ENCODE results near the gene BCDIN3D.

The BCDIN3D gene

DNA sequence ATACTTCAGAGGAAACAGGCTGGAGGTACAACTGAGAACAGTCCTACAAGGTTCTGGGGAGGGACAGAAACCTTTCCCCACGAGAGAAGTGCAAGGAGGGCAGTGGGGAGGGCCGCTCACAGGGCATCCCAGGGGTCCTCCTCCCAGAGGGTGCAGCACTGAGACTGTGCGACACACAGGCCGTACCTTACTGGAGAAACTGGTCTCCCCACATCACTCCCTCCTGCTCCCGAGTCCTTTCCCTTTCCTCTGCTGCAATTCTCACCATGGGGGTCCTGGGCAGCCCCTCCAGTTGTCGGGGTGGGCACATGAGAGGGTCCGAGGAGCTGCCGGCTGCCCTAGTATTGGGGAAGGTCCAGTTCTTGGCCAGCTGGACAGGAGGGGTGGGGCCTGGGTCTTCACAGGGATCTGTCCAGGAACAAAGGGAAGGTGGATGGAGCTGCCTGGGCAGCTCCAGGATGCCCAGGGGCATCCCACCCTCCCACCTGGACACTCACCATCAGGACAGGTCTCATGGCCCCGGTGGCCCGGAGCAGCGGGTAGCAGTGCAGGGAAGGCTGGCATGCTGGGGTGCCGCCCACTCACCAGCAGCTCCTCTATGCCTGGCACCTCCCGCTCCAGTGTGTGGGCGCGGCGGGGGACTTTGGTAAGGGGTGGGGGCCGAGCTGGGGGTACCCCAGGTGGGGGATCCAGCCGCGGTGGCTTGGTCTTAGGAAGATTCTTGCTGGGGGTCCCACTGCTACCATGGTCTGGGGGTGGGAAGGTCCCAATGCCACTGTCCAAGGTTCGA is 50.5 kb downstream of the BCDIN3D start:
- Histone ChIP-seq H3K4me2 (ENCODE audit: low read length) (no peak overlapping the region), H3K4me3 (ENCODE audit: low read length) (no peak overlapping the region), H4K20me1 (ENCODE audit: control insufficient read depth, insufficient read depth, low read depth, low read length) (no peaks in the 10 kb centered on the region), H3K9me3 (ENCODE audit: control insufficient read depth, insufficient read depth, low read length) (no peaks in the 10 kb centered on the region), H3F3A (ENCODE audit: control insufficient read depth, insufficient read depth) (no peaks in the 10 kb centered on the region), H3K27ac (ENCODE audit: low read depth, low read length) (no peak overlapping the region), H3K4me1 (ENCODE audit: control insufficient read depth, low read length) (0 out of 2 replicates have a peak, but pooled peaks cover 5% of the 10 kb centered on the region), H3K9me2 (replicated peaks; ENCODE audit: control insufficient read depth, low read length) (no peaks in the 10 kb centered on the region), H3K27me3 (ENCODE audit: control insufficient read depth, low read length) (no peaks in the 10 kb centered on the region), H3K36me3 (ENCODE audit: control insufficient read depth, low read length) (no peaks in the 10 kb centered on the region), H3K79me2 (ENCODE audit: control insufficient read depth, low read length) (no peaks in the 10 kb centered on the region)
- TF ChIP-seq, protein P1, sequence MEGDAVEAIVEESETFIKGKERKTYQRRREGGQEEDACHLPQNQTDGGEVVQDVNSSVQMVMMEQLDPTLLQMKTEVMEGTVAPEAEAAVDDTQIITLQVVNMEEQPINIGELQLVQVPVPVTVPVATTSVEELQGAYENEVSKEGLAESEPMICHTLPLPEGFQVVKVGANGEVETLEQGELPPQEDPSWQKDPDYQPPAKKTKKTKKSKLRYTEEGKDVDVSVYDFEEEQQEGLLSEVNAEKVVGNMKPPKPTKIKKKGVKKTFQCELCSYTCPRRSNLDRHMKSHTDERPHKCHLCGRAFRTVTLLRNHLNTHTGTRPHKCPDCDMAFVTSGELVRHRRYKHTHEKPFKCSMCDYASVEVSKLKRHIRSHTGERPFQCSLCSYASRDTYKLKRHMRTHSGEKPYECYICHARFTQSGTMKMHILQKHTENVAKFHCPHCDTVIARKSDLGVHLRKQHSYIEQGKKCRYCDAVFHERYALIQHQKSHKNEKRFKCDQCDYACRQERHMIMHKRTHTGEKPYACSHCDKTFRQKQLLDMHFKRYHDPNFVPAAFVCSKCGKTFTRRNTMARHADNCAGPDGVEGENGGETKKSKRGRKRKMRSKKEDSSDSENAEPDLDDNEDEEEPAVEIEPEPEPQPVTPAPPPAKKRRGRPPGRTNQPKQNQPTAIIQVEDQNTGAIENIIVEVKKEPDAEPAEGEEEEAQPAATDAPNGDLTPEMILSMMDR (IDR thresholded peaks at IDR 0.05; ENCODE audit: low read depth, low read length, poor library complexity, severe bottlenecking): no peak
- TF ChIP-seq EZH2phosphoT487 (IDR thresholded peaks at IDR 0.05; ENCODE audit: borderline replicate concordance, low read length): no peak

DNA sequence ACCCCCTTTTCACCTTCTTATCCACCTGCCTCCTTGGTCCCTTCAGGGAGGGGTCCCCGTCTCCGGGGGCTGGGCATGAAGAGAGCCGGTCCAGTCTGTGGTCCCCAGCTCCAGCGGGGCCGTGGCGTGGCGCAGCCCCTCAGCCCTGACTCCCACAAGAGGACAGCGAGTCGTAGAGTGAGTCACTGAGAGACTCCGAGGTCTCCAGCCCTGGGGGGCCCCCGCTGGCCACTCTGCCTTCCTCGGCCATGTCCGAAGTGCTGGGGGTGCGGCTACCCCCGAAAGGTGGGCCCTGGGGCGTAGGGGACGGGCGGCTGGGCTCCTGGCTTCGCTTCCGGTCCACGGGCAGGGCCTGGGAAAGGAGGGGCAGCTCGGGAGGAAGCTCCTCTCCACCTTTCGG is 51.2 kb downstream of the BCDIN3D start:
- Histone ChIP-seq H3K27ac (ENCODE audit: low read depth, low read length) (no peak overlapping the region), H4K20me1 (ENCODE audit: control insufficient read depth, insufficient read depth, low read depth, low read length) (no peaks in the 10 kb centered on the region), H3K27me3 (ENCODE audit: control insufficient read depth, low read length) (no peaks in the 10 kb centered on the region), H3K4me1 (ENCODE audit: control insufficient read depth, low read length) (0 out of 2 replicates have a peak, but pooled peaks cover 5% of the 10 kb centered on the region), H3K9me3 (ENCODE audit: control insufficient read depth, insufficient read depth, low read length) (no peaks in the 10 kb centered on the region), H3K4me3 (ENCODE audit: low read length) (no peak overlapping the region), H3K9me2 (replicated peaks; ENCODE audit: control insufficient read depth, low read length) (no peaks in the 10 kb centered on the region), H3K36me3 (ENCODE audit: control insufficient read depth, low read length) (no peaks in the 10 kb centered on the region), H3K79me2 (ENCODE audit: control insufficient read depth, low read length) (no peaks in the 10 kb centered on the region), H3F3A (ENCODE audit: control insufficient read depth, insufficient read depth) (no peaks in the 10 kb centered on the region), H3K4me2 (ENCODE audit: low read length) (no peak overlapping the region)
- TF ChIP-seq, protein P1 (IDR thresholded peaks at IDR 0.05; ENCODE audit: low read depth, low read length, poor library complexity, severe bottlenecking): no peak
- TF ChIP-seq EZH2phosphoT487 (IDR thresholded peaks at IDR 0.05; ENCODE audit: borderline replicate concordance, low read length): no peak

DNA sequence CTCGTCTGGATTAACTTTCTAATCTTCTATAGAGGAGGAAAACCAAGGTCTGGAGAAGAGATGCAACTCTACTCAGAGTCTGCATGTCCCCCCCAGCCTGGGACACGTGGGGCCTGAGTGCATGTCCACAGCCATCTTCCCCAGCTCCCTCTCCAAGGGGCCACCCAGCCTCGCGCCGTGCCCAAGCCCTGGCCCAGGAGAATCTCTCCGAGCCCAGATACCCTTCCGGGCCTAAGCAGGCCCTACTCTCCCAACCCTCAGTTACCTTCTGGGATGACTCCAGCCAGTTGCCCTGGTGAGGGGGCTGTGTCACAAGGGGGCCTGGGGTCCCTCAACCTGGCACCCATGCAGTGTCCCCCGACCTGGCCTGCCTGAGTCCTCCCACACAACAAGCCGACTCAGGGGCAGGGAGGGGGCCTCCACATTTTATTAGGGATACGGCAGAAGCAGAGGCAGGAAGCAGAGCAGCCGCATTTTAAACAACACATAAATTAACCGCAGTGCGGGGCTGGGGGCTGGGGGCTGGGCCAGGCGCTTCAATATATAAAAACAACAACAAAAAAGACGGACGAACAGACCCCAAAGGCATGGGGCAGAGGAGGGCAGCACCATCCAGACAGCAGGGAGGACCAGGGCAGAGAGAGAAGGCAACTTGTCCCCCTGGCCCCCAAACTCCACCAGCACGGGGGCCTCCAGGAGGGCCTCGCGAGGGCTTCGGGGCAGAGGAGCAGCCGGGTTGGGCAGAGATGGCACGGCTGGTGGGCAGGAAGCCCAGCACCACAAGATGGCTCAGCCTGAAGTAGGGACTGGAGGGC is 52.0 kb downstream of the BCDIN3D start:
- H3K9me2 ChIP-seq (replicated peaks; ENCODE audit: control insufficient read depth, low read length): no peaks in the 10 kb centered on the region
- no peaks in the 10 kb centered on the region for H3K9me3 ChIP-seq (ENCODE audit: control insufficient read depth, insufficient read depth, low read length)
- TF ChIP-seq, protein P1 (IDR thresholded peaks at IDR 0.05; ENCODE audit: low read depth, low read length, poor library complexity, severe bottlenecking): no peak
- TF ChIP-seq EZH2phosphoT487 (IDR thresholded peaks at IDR 0.05; ENCODE audit: borderline replicate concordance, low read length): no peak
- H3K27ac ChIP-seq (ENCODE audit: low read depth, low read length): no peak overlapping the region
- H3K4me1 ChIP-seq (ENCODE audit: control insufficient read depth, low read length): 0 out of 2 replicates have a peak, but pooled peaks cover 5% of the 10 kb centered on the region
- H3K4me3 ChIP-seq (ENCODE audit: low read length): no peak overlapping the region
- no peak overlapping the region for H3K4me2 ChIP-seq (ENCODE audit: low read length)
- no peaks in the 10 kb centered on the region for H3K79me2 ChIP-seq (ENCODE audit: control insufficient read depth, low read length)
- no peaks in the 10 kb centered on the region for H4K20me1 ChIP-seq (ENCODE audit: control insufficient read depth, insufficient read depth, low read depth, low read length)
- no peaks in the 10 kb centered on the region for H3K27me3 ChIP-seq (ENCODE audit: control insufficient read depth, low read length)
- no peaks in the 10 kb centered on the region for H3K36me3 ChIP-seq (ENCODE audit: control insufficient read depth, low read length)
- H3F3A ChIP-seq (ENCODE audit: control insufficient read depth, insufficient read depth): no peaks in the 10 kb centered on the region

All from DOHH2 (cell line).